IPS-18c (cell line): ENCODE measurements around the gene AAK1.
"Not testable (repeated sequence)": the region's sequence is repeated elsewhere in the genome, so short reads cannot be mapped to it uniquely, and the experiment has no call there.

Source experiments
- H3K4me3 ChIP-seq: 2 replicates; pipeline ENCODE4 v1.7.0; 2013; ENCODE audit warnings: low read depth, mild to moderate bottlenecking, low read length, moderate library complexity; ENCODE audit not compliant: insufficient read depth
- H3K9me3 ChIP-seq: one replicate; pipeline ENCODE4 v1.6.1; 2013; ENCODE audit warnings: mild to moderate bottlenecking, low read length, moderate library complexity; ENCODE audit not compliant: control insufficient read depth, insufficient read depth

Gene AAK1

GRCh38 chr2:69617744-69618143 lies 25.8 kb downstream of the AAK1 start:
- Histone ChIP-seq H3K4me3 (no peak overlapping the region), H3K9me3 (no peaks in the 10 kb centered on the region)

- H3K4me3 ChIP-seq = no peak overlapping the region
- H3K9me3 ChIP-seq = no peaks in the 10 kb centered on the region
These were observed 26.8 kb downstream of the AAK1 start for GRCh38 chr2:69616755-69617154.

DNA sequence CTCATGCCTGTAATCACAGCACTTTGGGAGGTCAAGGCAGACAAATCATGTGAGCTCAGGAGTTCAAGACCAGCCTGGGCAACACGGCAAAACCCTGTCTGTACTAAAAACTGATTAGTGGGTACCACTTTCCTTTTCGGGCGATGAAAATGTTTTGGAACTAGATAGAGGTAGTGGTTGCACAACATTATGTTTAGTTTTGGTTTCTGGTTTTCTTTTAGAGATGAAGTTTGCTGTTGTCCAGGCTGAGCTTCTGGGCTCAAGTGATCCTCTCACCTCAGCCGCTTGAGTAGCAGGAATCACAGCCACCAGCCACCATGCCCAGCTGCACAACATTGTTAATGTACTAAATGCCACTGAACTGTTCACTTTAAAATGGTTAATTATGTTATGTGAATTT lies 27.6 kb downstream of the AAK1 start:
- Histone ChIP-seq H3K9me3 (no peaks in the 10 kb centered on the region), H3K4me3 (no peak overlapping the region)

DNA sequence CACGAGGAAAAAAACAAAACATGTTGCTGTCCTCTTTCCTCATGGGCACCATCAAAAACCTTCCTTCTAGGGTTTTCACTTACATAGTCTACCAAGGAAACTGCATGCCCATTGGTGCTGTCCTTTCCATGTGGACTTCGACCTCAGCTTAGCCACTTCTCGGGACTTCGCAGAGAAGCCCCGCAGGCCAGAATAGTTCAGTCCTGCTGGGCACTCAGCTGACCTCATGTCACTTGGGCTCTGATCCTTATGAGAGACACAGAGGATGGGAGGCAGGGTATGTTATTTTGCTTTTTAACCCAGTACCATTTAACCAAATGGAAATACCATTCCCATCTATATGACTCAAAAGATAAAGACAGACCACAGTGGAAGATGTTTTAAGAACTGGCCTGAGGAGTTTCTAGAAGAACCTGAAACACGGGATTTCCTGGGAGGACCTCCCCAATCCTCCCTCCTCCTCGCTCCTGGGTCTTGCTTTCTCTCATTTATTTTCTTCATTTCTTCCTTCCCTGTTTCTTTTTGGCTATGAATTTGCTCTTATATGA lies 28.4 kb downstream of the AAK1 start:
- H3K9me3 ChIP-seq = no peaks in the 10 kb centered on the region
- H3K4me3 ChIP-seq = no peak overlapping the region

DNA sequence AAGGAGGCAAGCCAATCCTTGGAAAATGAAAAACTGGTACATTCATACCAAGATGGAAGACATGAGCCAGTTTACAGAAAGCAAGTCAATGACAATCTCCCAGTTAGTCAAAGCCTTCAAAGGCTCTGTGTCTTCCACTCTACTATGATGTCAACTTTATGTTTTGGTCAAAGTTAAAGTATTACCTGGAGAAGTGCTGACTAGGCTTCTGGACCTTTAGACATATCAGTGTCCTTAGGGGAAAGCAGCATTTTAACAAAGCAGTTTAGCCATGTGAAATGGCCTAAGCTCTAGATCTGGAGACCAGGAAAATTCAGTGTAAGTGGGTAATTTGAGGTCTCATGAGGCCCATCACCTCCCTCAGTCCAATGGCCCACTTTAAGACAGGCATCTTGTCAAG lies 30.8 kb downstream of the AAK1 start:
- Histone ChIP-seq H3K4me3 (no peak overlapping the region), H3K9me3 (no peaks in the 10 kb centered on the region)

- Histone ChIP-seq H3K9me3 (no peaks in the 10 kb centered on the region), H3K4me3 (no peak overlapping the region)
These were observed 31.3 kb downstream of the AAK1 start for GRCh38 chr2:69612200-69612599.

DNA sequence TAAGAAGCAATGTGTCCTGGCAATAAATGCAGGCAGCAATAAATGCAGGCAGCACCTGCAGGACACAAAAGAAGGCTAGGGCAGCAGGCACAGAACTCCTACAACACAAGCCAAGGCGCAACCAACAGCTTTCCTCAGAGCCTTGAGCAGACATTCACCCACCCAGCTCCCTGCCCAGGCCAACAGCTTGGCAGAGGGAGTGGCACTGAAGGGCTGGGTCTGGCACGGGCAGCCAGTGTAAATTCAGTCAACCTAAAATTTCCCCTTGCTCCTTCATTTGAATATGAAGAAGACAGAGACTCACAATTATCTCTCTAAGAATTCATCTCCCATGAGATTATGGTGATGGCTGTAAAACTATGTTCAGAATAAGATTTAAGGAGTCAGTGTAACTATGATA lies 35.4 kb downstream of the AAK1 start:
- Histone ChIP-seq H3K9me3 (no peaks in the 10 kb centered on the region), H3K4me3 (no peak overlapping the region)

DNA sequence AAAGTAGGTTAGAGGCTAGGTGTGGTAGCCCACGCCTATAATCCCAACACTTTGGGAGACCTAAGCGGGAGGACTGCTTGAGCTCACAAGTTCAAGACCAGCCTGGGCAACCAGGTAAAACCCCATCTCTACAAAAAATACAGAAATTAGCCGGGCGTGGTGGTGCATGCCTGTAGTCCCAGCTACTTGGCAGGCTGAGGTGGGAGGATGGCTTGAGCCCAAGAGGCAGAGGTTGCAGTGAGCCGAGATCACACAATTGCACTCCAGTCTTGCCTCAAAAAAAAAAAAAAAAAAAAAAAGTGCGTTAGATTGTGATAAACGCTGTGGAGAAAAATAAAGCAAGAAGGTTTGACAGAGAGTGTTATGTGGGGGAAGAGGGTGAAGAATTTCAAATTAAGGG lies 36.8 kb downstream of the AAK1 start:
- not testable (repeated sequence) for H3K9me3 ChIP-seq, H3K4me3 ChIP-seq

DNA sequence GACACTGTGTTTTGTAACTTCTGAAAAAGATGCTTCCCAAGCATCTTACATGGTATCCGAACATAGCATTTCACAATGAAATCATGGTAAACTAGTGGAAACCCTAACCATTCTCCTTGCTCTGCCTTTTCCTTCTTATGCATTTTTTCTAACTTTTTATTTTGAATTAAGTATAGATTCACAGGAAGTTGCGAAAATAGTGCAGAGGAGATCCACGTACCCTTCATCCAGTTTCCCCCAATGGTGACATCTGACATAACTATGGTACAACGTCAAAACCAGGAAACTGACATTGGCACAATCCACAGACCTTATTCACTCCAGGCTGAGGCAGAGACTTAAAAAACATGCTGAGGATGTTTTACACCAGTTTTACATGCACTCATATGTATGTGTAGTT lies 38.3 kb downstream of the AAK1 start:
- H3K9me3 ChIP-seq = no peaks in the 10 kb centered on the region
- H3K4me3 ChIP-seq = no peak overlapping the region

DNA sequence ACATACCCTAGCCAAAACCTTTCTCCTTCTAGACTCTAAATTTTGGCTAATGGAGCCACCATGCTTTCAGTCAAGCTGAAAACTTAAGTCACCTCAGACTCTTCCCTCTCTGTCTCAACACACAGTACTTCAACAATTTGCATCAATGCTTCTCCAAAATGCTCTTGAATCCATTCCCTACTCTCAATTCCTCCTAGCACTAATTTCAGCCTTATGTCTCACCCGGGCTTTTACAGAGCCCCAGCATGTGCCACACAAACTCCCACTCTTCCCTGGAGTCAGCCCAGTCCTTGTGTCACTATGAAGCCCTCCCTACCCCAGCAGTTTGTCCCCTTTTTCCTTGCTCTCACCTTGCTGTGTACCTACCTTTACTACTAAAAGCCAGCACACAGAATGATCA lies 38.7 kb downstream of the AAK1 start:
- Histone ChIP-seq H3K9me3 (no peaks in the 10 kb centered on the region), H3K4me3 (no peak overlapping the region)

- Histone ChIP-seq H3K9me3 (no peaks in the 10 kb centered on the region), H3K4me3 (no peak overlapping the region)
These were observed 39.4 kb downstream of the AAK1 start for GRCh38 chr2:69604026-69604678.

DNA sequence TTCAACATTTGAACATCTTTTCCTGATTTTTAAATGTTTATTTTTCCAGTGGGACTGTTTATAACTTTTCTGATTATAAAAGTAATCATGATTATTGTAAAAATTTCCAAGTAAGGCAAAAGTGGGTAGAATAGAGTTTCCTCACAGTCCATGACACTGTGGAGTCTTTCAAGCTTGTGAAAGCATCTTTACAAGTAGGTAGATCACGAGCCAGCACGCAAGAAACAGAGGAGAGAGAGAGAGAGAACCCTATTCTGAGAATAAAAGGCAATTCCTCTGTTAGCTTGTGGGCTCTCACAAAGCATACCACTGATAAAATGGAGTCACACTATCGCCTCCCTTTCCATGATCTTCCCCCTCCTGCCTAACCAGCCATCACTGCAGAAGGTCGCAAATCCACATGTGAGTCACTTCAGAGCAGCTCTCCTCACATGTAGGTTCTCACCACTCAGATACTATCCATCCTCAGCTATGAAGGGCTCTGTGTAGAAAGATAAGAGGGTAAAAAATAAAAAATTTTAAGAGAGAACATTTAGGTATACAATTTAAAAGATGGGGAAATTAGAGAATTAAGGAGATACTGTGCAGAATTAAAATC lies 40.3 kb downstream of the AAK1 start:
- no peak overlapping the region for H3K4me3 ChIP-seq
- H3K9me3 ChIP-seq = no peaks in the 10 kb centered on the region

DNA sequence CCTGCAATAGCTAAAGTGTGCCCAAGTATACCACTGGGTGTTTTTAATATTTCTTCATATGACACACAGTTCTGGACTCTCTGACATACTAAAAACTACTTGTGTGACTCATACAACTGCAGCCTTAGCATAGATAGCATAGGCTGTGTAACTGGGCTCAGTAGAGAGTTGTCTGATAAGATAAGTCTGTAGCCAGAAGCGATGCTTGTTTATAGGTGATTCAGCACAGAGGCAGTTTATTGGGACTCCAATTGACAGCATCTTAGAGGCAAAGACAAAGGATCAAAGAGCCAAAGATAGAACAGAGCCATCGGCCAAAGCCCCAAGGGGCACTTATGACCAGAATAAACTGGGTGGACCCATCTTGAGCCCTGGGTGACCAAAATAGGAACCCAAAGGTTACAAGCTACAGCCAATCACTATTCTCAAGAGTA lies 42.3 kb downstream of the AAK1 start:
- no peak overlapping the region for H3K4me3 ChIP-seq
- H3K9me3 ChIP-seq = no peaks in the 10 kb centered on the region

DNA sequence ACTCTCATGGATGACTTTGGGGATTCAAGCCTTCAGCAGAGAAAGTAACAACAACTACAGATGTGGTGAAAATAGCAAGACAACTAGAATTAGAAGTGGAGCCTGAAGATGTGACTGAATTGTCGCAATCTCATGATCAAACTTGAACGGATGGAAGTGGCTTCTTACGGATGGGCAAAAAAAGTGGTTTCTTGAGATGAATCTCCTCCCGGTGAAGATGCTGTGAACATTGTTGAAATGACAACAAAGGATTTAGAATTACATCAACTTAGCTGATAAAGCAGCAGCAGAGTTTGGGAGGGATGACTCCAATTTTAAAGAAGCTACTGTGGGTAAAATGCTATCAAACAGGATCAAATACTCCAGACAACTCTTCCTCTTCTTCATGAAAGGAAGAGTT lies 43.1 kb downstream of the AAK1 start:
- no peaks in the 10 kb centered on the region for H3K9me3 ChIP-seq
- no peak overlapping the region for H3K4me3 ChIP-seq

DNA sequence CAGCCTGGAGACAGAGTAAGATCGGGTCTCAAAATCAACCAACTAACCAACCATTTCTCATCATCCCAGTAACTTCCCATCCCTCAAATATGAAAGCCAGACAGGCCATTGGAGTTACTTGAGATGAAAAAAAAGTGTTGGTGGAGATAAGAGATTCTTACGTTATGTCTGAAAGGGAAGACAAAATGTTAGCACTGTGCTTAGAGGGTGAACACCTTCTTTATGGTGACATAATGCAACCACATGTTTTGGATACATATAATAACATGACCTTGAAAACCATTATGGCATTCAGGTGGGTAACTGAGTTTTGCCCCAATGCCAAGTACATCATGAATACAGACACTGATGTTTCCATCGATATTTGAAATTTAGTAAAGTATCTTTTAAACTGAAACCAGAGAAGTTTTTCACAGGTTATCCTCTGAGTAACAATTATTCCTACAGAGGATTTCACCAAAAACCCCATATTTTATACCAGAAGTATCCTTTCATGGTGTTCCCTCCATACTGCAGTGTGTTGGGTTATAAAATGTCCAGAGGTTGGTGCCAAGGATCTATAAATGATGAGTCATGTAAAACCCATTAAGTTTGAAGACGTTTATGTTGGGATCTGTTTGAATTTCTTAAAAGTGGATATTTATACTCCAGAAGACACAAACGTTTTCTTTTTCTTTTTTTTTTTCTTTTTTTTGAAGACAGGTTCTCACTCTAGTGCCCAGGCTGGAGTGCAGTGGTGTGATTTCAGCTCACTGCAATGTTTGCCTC lies 45.5 kb downstream of the AAK1 start:
- Histone ChIP-seq H3K9me3 (no peaks in the 10 kb centered on the region), H3K4me3 (no peak overlapping the region)

- Histone ChIP-seq H3K9me3 (no peaks in the 10 kb centered on the region), H3K4me3 (no peak overlapping the region)
These were observed 46.4 kb downstream of the AAK1 start for GRCh38 chr2:69597105-69597504.

DNA sequence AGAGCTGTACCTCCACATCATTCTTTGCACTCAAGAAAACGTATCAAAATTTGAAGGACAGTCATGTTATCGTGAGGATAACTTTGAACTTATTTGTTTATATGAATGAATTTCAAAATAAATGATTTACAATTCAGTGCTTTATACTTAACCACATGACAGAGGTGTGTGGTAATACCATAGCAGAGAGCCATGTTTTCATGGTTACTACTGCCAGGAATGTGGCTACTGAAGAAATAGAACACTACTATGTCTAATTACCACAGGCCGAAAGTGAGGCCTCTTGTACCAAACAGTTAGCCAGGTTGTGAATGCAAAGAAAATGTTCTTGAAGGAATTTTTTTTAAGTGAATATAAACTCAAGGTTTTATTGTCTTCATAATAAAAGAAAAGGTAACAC lies 49.2 kb downstream of the AAK1 start:
- H3K4me3 ChIP-seq = no peak overlapping the region

GRCh38 chr2:69592511-69592910 lies 51.0 kb downstream of the AAK1 start:
- no peak overlapping the region for H3K4me3 ChIP-seq
- no peaks in the 10 kb centered on the region for H3K9me3 ChIP-seq

More for the DNA sequence above, 49.2 kb downstream of the AAK1 start:
- no peaks in the 10 kb centered on the region for H3K9me3 ChIP-seq
